Testis (tissue), 3 donors: Measurements from ENCODE around the gene HOMER2. TPM values are rescaled to one million over a fixed set of nuclear protein-coding genes. Genes with fewer than 3 reads are reported as not detected.

Experiments used
- DNase-seq: peaks from one replicate; pipeline ENCODE4 v3.0.0-alpha.2; 2019
- H3K27ac ChIP-seq, 2 donors: fragments of 200-600 bp; sonication (generic); one replicate each; pipeline ENCODE4 v1.5.1; 2019
- H3K27me3 ChIP-seq: fragments of 200-600 bp; sonication (generic); one replicate; pipeline ENCODE4 v1.5.1; 2019
- H3K36me3 ChIP-seq: fragments of 200-600 bp; sonication (generic); one replicate; pipeline ENCODE4 v1.5.1; 2017; ENCODE audit warnings: low read depth; ENCODE audit errors: missing control alignments
- H3K4me1 ChIP-seq: fragments of 200-600 bp; sonication (generic); one replicate; pipeline ENCODE4 v1.5.1; 2019
- H3K4me3 ChIP-seq, 2 donors: fragments of 200-600 bp; sonication (generic); one replicate each; pipeline ENCODE4 v1.5.1; 2017 to 2019
- H3K9me3 ChIP-seq: fragments of 200-600 bp; sonication (generic); one replicate; pipeline ENCODE4 v1.5.1; 2017
- CTCF ChIP-seq, 3 experiments: fragments of 450-650 bp in 2 of 3; fragments of 200-600 bp in 1 of 3; sonication (generic) in 1 of 3; IDR thresholded peaks; one replicate each; pipeline ENCODE4 v1.5.1; 2016 to 2019; ENCODE audit warnings: antibody characterized with exemption in 3 of 3, mild to moderate bottlenecking in 2 of 3, moderate library complexity in 1 of 3
- POLR2A ChIP-seq: fragments of 450-650 bp; IDR thresholded peaks from one replicate; pipeline ENCODE4 v1.6.1; 2017; ENCODE audit warnings: antibody characterized with exemption, mild to moderate bottlenecking, moderate library complexity
- whole genome bisulfite sequencing, 2 donors: methylation state at CpG; one replicate each; pipeline ENCODE4 v1.1.5; 2018; 5-methylcytosine and 5-hydroxymethylcytosine counted together
- intact Hi-C: fragments of 100-400 bp; cut with DNase I; formaldehyde crosslinking; loops from one replicate; pipeline ENCODE4 v1.15.1; 2023; ENCODE audit warnings: low total_unique reads
- polyA plus RNA-seq: library from polyadenylated mRNA; stranded (reverse); fragments of 350-450 nt; fragmentation: Illumina TruSeq; extraction: RNeasy Lipid Tissue Mini Kit (QIAGEN cat#74804); gene quantifications from one replicate; pipeline ENCODE4 v1.2.3, GENCODE V29; 2014; ENCODE audit warnings: low read depth, low replicate concordance; ENCODE audit not compliant: insufficient read depth
- total RNA-seq, 2 donors: library from RNA; depleted of rRNA; stranded (reverse); fragments of >200 nt; gene quantifications; one replicate each; pipeline ENCODE4 v1.2.3, GENCODE V29; 2016

Gene HOMER2
- total and polyA plus RNA-seq, 3 donors from 2014 or later, result 18.7 to 40.5 (median 38.5) TPM

DNA sequence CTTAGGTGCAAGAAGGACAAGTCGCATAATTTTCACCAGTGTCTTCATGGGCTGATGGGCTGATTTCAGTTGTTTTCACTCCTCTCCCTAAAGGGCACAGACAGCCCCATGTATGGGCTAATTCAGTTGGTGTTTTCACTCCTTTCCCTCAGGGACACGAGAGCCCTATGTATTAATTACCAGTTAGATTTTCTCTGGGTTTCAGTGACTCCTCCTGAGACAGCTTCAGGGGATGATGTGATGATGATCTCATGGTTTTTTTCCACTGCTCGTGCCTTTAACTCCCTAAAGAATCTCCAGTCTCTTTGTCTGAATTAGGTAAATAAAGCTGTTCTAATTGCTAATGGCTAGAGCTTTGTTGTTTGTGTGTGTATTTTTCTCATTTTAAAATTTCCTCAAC, 43.4 kb upstream of the HOMER2 start:
- no peaks in the 10 kb centered on the region for H3K27me3 ChIP-seq
- intact Hi-C loops, result no loop called here
- H3K27ac ChIP-seq, result no peak overlapping the region
- no peak overlapping the region for H3K4me3 ChIP-seq
- no peak for DNase-seq
- no peak for TF ChIP-seq CTCF (IDR thresholded peaks at IDR 0.05)
- TF ChIP-seq POLR2A, result no peak
- H3K4me1 ChIP-seq, result peaks cover 9% of the 10 kb centered on the region
- WGBS, 2 donors, result 77 to 79% methylated on average over 3 of the region's 3 CpGs
- no peaks in the 10 kb centered on the region for H3K9me3 ChIP-seq
- H3K36me3 ChIP-seq, result no peaks in the 10 kb centered on the region

- WGBS, 2 donors, result 79 to 92% methylated on average over 2 of the region's 2 CpGs
- Histone ChIP-seq H3K9me3 (no peaks in the 10 kb centered on the region), H3K27me3 (no peaks in the 10 kb centered on the region), H3K4me3 (no peak overlapping the region), H3K4me1 (peaks cover 9% of the 10 kb centered on the region), H3K36me3 (no peaks in the 10 kb centered on the region), H3K27ac (no peak overlapping the region)
- TF ChIP-seq POLR2A (no peak), CTCF (IDR thresholded peaks at IDR 0.05) (no peak)
- DNase-seq, result no peak
- intact Hi-C loops, result no loop called here
Measured at GRCh38 chr15:82995076-82995475, 42.6 kb upstream of the HOMER2 start.

DNA sequence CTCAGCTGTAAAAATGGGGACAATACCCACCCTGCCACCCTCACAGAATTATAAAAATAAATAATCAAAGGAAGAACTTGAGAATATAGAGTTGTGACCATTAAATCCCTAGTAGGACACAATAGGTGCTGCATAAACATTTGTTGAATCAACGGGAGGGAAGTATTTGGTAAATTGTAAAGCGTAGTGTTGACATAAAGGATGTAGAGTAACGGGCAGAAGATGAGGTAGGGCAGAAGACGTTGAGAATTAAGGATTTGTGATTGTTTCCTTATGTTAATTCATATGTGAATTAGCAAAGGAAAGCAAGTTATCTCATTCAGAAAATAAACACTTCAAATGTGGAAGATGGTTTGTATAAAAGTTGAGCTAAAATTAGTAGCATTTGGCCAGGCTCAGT, 40.6 kb upstream of the HOMER2 start:
- TF ChIP-seq CTCF (IDR thresholded peaks at IDR 0.05), result no peak
- no peak for TF ChIP-seq POLR2A
- 86 to 89% methylated on average over 4 of the region's 4 CpGs for WGBS, 2 donors
- Histone ChIP-seq H3K36me3 (no peaks in the 10 kb centered on the region), H3K4me1 (no peaks in the 10 kb centered on the region), H3K27ac (no peak overlapping the region), H3K9me3 (no peaks in the 10 kb centered on the region), H3K27me3 (no peaks in the 10 kb centered on the region), H3K4me3 (no peak overlapping the region)
- intact Hi-C loops, result no loop called here
- no peak for DNase-seq

- no peak overlapping the region for H3K4me3 ChIP-seq
- no peaks in the 10 kb centered on the region for H3K27me3 ChIP-seq
- no peaks in the 10 kb centered on the region for H3K36me3 ChIP-seq
- no peak overlapping the region for H3K27ac ChIP-seq
- no peak for DNase-seq
- TF ChIP-seq POLR2A, result no peak
- no peak for TF ChIP-seq CTCF (IDR thresholded peaks at IDR 0.05)
- H3K9me3 ChIP-seq, result no peaks in the 10 kb centered on the region
- intact Hi-C loops, result no loop called here
- 85 to 90% methylated on average over 3 of the region's 3 CpGs for WGBS, 2 donors
- H3K4me1 ChIP-seq, result no peaks in the 10 kb centered on the region
Measured at GRCh38 chr15:82992436-82992998, 40.0 kb upstream of the HOMER2 start.

DNA sequence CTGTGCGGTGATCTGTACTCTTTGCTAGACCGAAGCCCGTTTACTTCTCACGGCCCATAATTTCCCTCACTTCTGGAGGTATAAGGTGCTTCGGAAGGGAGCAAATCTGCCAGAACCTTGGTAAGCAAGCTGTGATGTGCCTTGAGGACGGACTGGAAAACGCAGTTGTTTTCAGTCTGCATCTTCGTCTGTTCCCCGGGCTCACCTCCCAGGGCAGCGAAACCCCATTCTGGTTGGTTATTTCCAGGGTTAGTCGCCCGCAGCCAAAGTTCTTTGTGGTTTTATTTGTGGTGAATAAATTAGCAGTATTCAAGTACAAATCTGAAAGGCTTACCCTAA, 33.9 kb upstream of the HOMER2 start:
- H3K4me3 ChIP-seq, result peak overlapping the region; percentile 68 to 91
- DNase-seq, result no peak
- TF ChIP-seq CTCF (IDR thresholded peaks at IDR 0.05) (no peak), POLR2A (no peak)
- 0% methylated on average over 12 of the region's 12 CpGs for WGBS, 2 donors
- no peaks in the 10 kb centered on the region for H3K27me3 ChIP-seq
- intact Hi-C loops, result no loop called here
- no peaks in the 10 kb centered on the region for H3K9me3 ChIP-seq
- no peaks in the 10 kb centered on the region for H3K36me3 ChIP-seq
- peaks cover 10% of the 10 kb centered on the region for H3K4me1 ChIP-seq
- peak overlapping the region; percentile 74 to 83 for H3K27ac ChIP-seq
